Measurements from ENCODE around the gene HLCS.
"Not testable (repeated sequence)": the region's sequence is repeated elsewhere in the genome, so short reads cannot be mapped to it uniquely, and the experiment has no call there.

Gene HLCS

GRCh38 chr21:36966066-36966820, at the start of gene HLCS:
HLCS (minus strand) TSS chr21:36966669; CDS start chr21:36966638, 31 bp downstream.
- peak; percentile 85 for DNase-seq

- DNase-seq = peak; percentile 93
These were observed 43.4 kb upstream of the HLCS start for GRCh38 chr21:37009740-37010341.

- no peak for DNase-seq
These were observed 42.3 kb upstream of the HLCS start for GRCh38 chr21:37008724-37009123.

- DNase-seq = peak; percentile 61
These were observed 40.2 kb upstream of the HLCS start, which contains the start of gene RIPPLY3 for GRCh38 chr21:37006486-37007291. RIPPLY3 (plus strand) TSS chr21:37006702; CDS start chr21:37006773, 71 bp downstream.

- DNase-seq = no peak
These were observed 39.3 kb upstream of the HLCS start for GRCh38 chr21:37005548-37006485.

GRCh38 chr21:37003917-37004316, 37.4 kb upstream of the HLCS start:
- not testable (repeated sequence) for DNase-seq

GRCh38 chr21:37002851-37003250, 36.4 kb upstream of the HLCS start:
- DNase-seq = not testable (repeated sequence)

- no peak for DNase-seq
These were observed 35.0 kb upstream of the HLCS start for GRCh38 chr21:37001441-37001840.

GRCh38 chr21:37000381-37000780, 33.9 kb upstream of the HLCS start:
- DNase-seq = no peak

GRCh38 chr21:36999131-36999898, 32.8 kb upstream of the HLCS start:
- no peak for DNase-seq

- not testable (repeated sequence) for DNase-seq
These were observed 28.8 kb upstream of the HLCS start for GRCh38 chr21:36995285-36995684.

- peak; percentile 63 for DNase-seq
These were observed 28.2 kb upstream of the HLCS start for GRCh38 chr21:36994501-36995158.

GRCh38 chr21:36992671-36993070, 26.2 kb upstream of the HLCS start:
- DNase-seq = no peak

GRCh38 chr21:36990508-36991205, 24.2 kb upstream of the HLCS start:
- DNase-seq = no peak

- DNase-seq = peak; percentile 95
These were observed 23.4 kb upstream of the HLCS start for GRCh38 chr21:36989699-36990507.

GRCh38 chr21:36989199-36989698, 22.8 kb upstream of the HLCS start:
- DNase-seq = not testable (repeated sequence)

GRCh38 chr21:36988536-36988935, 22.1 kb upstream of the HLCS start:
- DNase-seq = no peak

GRCh38 chr21:36987845-36988244, 21.4 kb upstream of the HLCS start:
- DNase-seq = no peak

Measured in activated CD8-positive, alpha-beta memory T cell treated with anti-CD3 and anti-CD28 coated beads, Interleukin-2, amount 50 U/mL, for 48 hours (primary cell).